ENCODE data around the gene POGLUT2.

- no peak for TF ChIP-seq CTCF (IDR thresholded peaks at IDR 0.05)
- no peak for TF ChIP-seq POLR2A (IDR thresholded peaks at IDR 0.05)
These were observed 6.9 kb upstream of the POGLUT2 start for GRCh38 chr13:102805680-102806079.
